H9 (cell line): Measurements from ENCODE around the gene SNED1. TPM values are rescaled to one million over a fixed set of nuclear protein-coding genes. Genes with fewer than 3 reads are reported as not detected.

Source experiments
- DNase-seq: peaks from one replicate; pipeline ENCODE4 v3.0.0-alpha.2; 2017
- H2AFZ ChIP-seq: one replicate; pipeline ENCODE4 v1.6.1; 2013; ENCODE audit warnings: mild to moderate bottlenecking, low read length, control low read depth, moderate library complexity
- H2AK5ac ChIP-seq: 2 replicates; pipeline ENCODE4 v1.6.1; 2013; ENCODE audit warnings: low read length, control low read depth, mixed read lengths; ENCODE audit not compliant: insufficient read length
- H2BK120ac ChIP-seq: one replicate; pipeline ENCODE4 v1.6.1; 2013; ENCODE audit warnings: low read depth, mild to moderate bottlenecking, low read length, control low read depth, inconsistent platforms; ENCODE audit not compliant: poor library complexity, severe bottlenecking
- H2BK12ac ChIP-seq: 2 replicates; pipeline ENCODE4 v1.6.1; 2013; ENCODE audit warnings: low read length, control low read depth, mixed read lengths, low read depth; ENCODE audit not compliant: insufficient read length
- H2BK15ac ChIP-seq: 2 replicates; pipeline ENCODE4 v1.6.1; 2013; ENCODE audit warnings: low read depth, low read length, control low read depth
- H2BK20ac ChIP-seq: one replicate; pipeline ENCODE4 v1.6.1; 2013; ENCODE audit warnings: low read depth, mild to moderate bottlenecking, low read length, control low read depth, inconsistent platforms; ENCODE audit not compliant: poor library complexity, severe bottlenecking
- H2BK5ac ChIP-seq: 2 replicates; pipeline ENCODE4 v1.6.1; 2013; ENCODE audit warnings: low read length, control low read depth, mixed read lengths; ENCODE audit not compliant: insufficient read length
- H3K14ac ChIP-seq: 2 replicates; pipeline ENCODE4 v1.6.1; 2013; ENCODE audit warnings: low read length, control low read depth; ENCODE audit not compliant: insufficient read depth
- H3K18ac ChIP-seq: 2 replicates; pipeline ENCODE4 v1.6.1; 2013; ENCODE audit warnings: low read depth, mild to moderate bottlenecking, mixed read lengths, low read length, control low read depth; ENCODE audit not compliant: insufficient read length
- H3K23ac ChIP-seq: 2 replicates; pipeline ENCODE4 v1.6.1; 2013; ENCODE audit warnings: low read length, control low read depth, mixed read lengths, low read depth; ENCODE audit not compliant: insufficient read length
- H3K23me2 ChIP-seq: 2 replicates; pipeline ENCODE4 v1.6.1; 2013; ENCODE audit warnings: low read depth, mild to moderate bottlenecking, mixed read lengths, low read length, control low read depth; ENCODE audit not compliant: insufficient read length, poor library complexity, severe bottlenecking
- H3K27ac ChIP-seq: 2 replicates; pipeline ENCODE4 v1.5.1; 2013; ENCODE audit warnings: low read length, control low read depth, mixed read lengths, low read depth; ENCODE audit not compliant: insufficient read length
- H3K27me3 ChIP-seq: 2 replicates; pipeline ENCODE4 v1.6.1; 2013; ENCODE audit warnings: low read length, control low read depth, inconsistent platforms; ENCODE audit not compliant: insufficient read depth
- H3K4ac ChIP-seq: 2 replicates; pipeline ENCODE4 v1.6.1; 2013; ENCODE audit warnings: low read depth, mild to moderate bottlenecking, control low read depth, inconsistent platforms, low read length, moderate library complexity
- H3K4me1 ChIP-seq: 2 replicates; pipeline ENCODE4 v1.6.1; 2013; ENCODE audit warnings: low read length, control low read depth, inconsistent platforms; ENCODE audit not compliant: insufficient read depth
- H3K4me2 ChIP-seq: 2 replicates; pipeline ENCODE4 v1.6.1; 2013; ENCODE audit warnings: low read length, control low read depth, mixed read lengths; ENCODE audit not compliant: insufficient read length, insufficient read depth
- H3K56ac ChIP-seq: 2 replicates; pipeline ENCODE4 v1.6.1; 2013; ENCODE audit warnings: low read depth, mild to moderate bottlenecking, mixed read lengths, low read length, control low read depth; ENCODE audit not compliant: insufficient read length
- H3K79me1 ChIP-seq: 2 replicates; pipeline ENCODE4 v1.6.1; 2013; ENCODE audit warnings: low read depth, mild to moderate bottlenecking, moderate library complexity, low read length, control low read depth, inconsistent platforms; ENCODE audit not compliant: insufficient read depth, poor library complexity, severe bottlenecking
- H3K79me2 ChIP-seq: 2 replicates; pipeline ENCODE4 v1.6.1; 2013; ENCODE audit warnings: low read length, control low read depth, inconsistent platforms; ENCODE audit not compliant: insufficient read depth
- H3K9ac ChIP-seq: 2 replicates; pipeline ENCODE4 v1.6.1; 2013; ENCODE audit warnings: low read length, control low read depth, mixed read lengths; ENCODE audit not compliant: insufficient read length; ENCODE audit errors: extremely low read depth
- H3K9me3 ChIP-seq: one replicate; pipeline ENCODE4 v1.6.1; 2013; ENCODE audit warnings: low read depth, low read length, inconsistent platforms; ENCODE audit not compliant: control insufficient read depth
- H3T11ph ChIP-seq: one replicate; pipeline ENCODE4 v1.6.1; 2013; ENCODE audit warnings: mild to moderate bottlenecking, low read length, control low read depth, inconsistent platforms
- H4K20me1 ChIP-seq: one replicate; pipeline ENCODE4 v1.6.1; 2013; ENCODE audit not compliant: control insufficient read depth, insufficient read length, insufficient read depth
- H4K5ac ChIP-seq: 2 replicates; pipeline ENCODE4 v1.6.1; 2013; ENCODE audit warnings: low read depth, mild to moderate bottlenecking, mixed read lengths, low read length, control low read depth; ENCODE audit not compliant: insufficient read length
- H4K8ac ChIP-seq: replicated peaks from 2 replicates; pipeline ENCODE4 v1.6.1; 2013; ENCODE audit warnings: low read length, control low read depth, mixed read lengths, low read depth; ENCODE audit not compliant: insufficient read length
- H4K91ac ChIP-seq: 2 replicates; pipeline ENCODE4 v1.6.1; 2013; ENCODE audit warnings: low read depth, mild to moderate bottlenecking, moderate library complexity, mixed read lengths, low read length, control low read depth; ENCODE audit not compliant: insufficient read length
- H3K27ac Mint-ChIP-seq, 3 experiments: 2 replicates in 2 of 3; 3 replicates in 1 of 3; pipeline ENCODE4 v1.8.0; 2020 to 2021; ENCODE audit warnings: mixed read lengths in 3 of 3, mild to moderate bottlenecking in 1 of 3, moderate library complexity in 1 of 3
- H3K27me3 Mint-ChIP-seq: 2 replicates; pipeline ENCODE4 v1.8.0; 2021; ENCODE audit warnings: low read depth, mild to moderate bottlenecking, moderate library complexity, mixed read lengths
- H3K36me3 Mint-ChIP-seq, 3 experiments: 2 replicates in 2 of 3; 3 replicates in 1 of 3; pipeline ENCODE4 v1.8.0; 2020 to 2021; ENCODE audit warnings: low read depth in 3 of 3, mixed read lengths in 3 of 3; ENCODE audit not compliant: insufficient read depth in 1 of 3
- H3K4me1 Mint-ChIP-seq, 2 experiments: 2 replicates each; pipeline ENCODE4 v1.8.0; 2020; ENCODE audit warnings: mixed read lengths in 2 of 2
- H3K4me3 Mint-ChIP-seq, 2 experiments: 2 replicates in 1 of 2; 3 replicates in 1 of 2; pipeline ENCODE4 v1.8.0; 2020 to 2021; ENCODE audit warnings: mild to moderate bottlenecking in 2 of 2, mixed read lengths in 2 of 2, moderate library complexity in 1 of 2
- H3K9me3 Mint-ChIP-seq, 2 experiments: 2 replicates in 1 of 2; 3 replicates in 1 of 2; pipeline ENCODE4 v1.8.0; 2020; ENCODE audit warnings: mild to moderate bottlenecking in 2 of 2, mixed read lengths in 2 of 2, moderate library complexity in 1 of 2
- WGBS: extraction: QIAGEN DNeasy Blood & Tissue Kit; methylation state at CpG from one replicate; pipeline ENCODE4 v1.1.7; 2013; ENCODE audit warnings: missing lambda C conversion rate, low lambda C conversion rate, mixed read lengths; ENCODE audit not compliant: insufficient read length; ENCODE audit errors: extremely low coverage; 5-methylcytosine and 5-hydroxymethylcytosine counted together
- total RNA-seq: library from RNA; stranded (reverse); gene quantifications from 2 replicates; pipeline ENCODE4 v1.2.1, GENCODE V29; 2021
- TF ChIP-seq, protein P1 (sequence below): fragments of 200-600 bp; sonication (generic); conservative IDR thresholded peaks from 3 replicates; pipeline ENCODE4 v1.8.0; 2021; ENCODE audit warnings: antibody characterized with exemption, mild to moderate bottlenecking

SNED1 gene
- total RNA-seq, 1 experiment from 2014 or later: 2.5 TPM

- Histone ChIP-seq H3K79me2 (no peaks in the 10 kb centered on the region), H3K14ac (no peak overlapping the region)
- TF ChIP-seq, protein P1, sequence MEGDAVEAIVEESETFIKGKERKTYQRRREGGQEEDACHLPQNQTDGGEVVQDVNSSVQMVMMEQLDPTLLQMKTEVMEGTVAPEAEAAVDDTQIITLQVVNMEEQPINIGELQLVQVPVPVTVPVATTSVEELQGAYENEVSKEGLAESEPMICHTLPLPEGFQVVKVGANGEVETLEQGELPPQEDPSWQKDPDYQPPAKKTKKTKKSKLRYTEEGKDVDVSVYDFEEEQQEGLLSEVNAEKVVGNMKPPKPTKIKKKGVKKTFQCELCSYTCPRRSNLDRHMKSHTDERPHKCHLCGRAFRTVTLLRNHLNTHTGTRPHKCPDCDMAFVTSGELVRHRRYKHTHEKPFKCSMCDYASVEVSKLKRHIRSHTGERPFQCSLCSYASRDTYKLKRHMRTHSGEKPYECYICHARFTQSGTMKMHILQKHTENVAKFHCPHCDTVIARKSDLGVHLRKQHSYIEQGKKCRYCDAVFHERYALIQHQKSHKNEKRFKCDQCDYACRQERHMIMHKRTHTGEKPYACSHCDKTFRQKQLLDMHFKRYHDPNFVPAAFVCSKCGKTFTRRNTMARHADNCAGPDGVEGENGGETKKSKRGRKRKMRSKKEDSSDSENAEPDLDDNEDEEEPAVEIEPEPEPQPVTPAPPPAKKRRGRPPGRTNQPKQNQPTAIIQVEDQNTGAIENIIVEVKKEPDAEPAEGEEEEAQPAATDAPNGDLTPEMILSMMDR: no peak
These were observed 62.9 kb downstream of the SNED1 start for GRCh38 chr2:241061275-241061674.

More at GRCh38 chr2:241061275-241061674, 62.9 kb downstream of the SNED1 start:
- WGBS: no CpG with 5 or more reads among the region's 6 CpGs
- H3K9me3 ChIP-seq: no peaks in the 10 kb centered on the region
- no peak overlapping the region for H3K56ac ChIP-seq
- H4K91ac ChIP-seq: no peak overlapping the region
- H3K23ac ChIP-seq: no peak overlapping the region
- no peak overlapping the region for H4K5ac ChIP-seq
- no peak overlapping the region for H2AFZ ChIP-seq
- H2BK12ac ChIP-seq: no peak overlapping the region
- no peak overlapping the region for H2BK15ac ChIP-seq
- H3K27me3 ChIP-seq: no peaks in the 10 kb centered on the region
- Mint-ChIP-seq H3K9me3 (no peaks in the 10 kb centered on the region; a peak in 2 of 5 replicates), H3K27me3 (no peaks in the 10 kb centered on the region; the same call in 1 of the 2 replicates), H3K4me1 (peaks cover 0 to 7% of the 10 kb centered on the region in 2 experiments; a peak in 2 of 4 replicates), H3K36me3 (no peaks in the 10 kb centered on the region), H3K4me3 (no peak overlapping the region), H3K27ac (no peak overlapping the region)
- no peaks in the 10 kb centered on the region for H3K79me1 ChIP-seq
- DNase-seq: no peak
- H3K9ac ChIP-seq: no peak overlapping the region
- H3K23me2 ChIP-seq: no peaks in the 10 kb centered on the region
- no peak overlapping the region for H2BK5ac ChIP-seq
- H3K18ac ChIP-seq: no peak overlapping the region
- H3T11ph ChIP-seq: no peak overlapping the region
- no peak overlapping the region for H3K4ac ChIP-seq
- H4K8ac ChIP-seq: no peak overlapping the region
- no peaks in the 10 kb centered on the region for H3K4me1 ChIP-seq
- H4K20me1 ChIP-seq: no peaks in the 10 kb centered on the region
- no peak overlapping the region for H2BK20ac ChIP-seq
- no peak overlapping the region for H2AK5ac ChIP-seq
- H3K27ac ChIP-seq: no peak overlapping the region
- no peak overlapping the region for H3K4me2 ChIP-seq
- no peak overlapping the region for H2BK120ac ChIP-seq
